Measurements from ENCODE around the gene LCAT.

Gene LCAT

GRCh38 chr16:67968400-67969253, 24.7 kb upstream of the LCAT start, which contains the start of gene SLC12A4:
Gene SLC12A4, minus strand, starts transcription at chr16:67968637. Its CDS starts 84 bp downstream, at chr16:67968553.
- Histone ChIP-seq H3K36me3 (ENCODE audit: control insufficient read depth in 2 of 2, insufficient read depth in 2 of 2, low read length in 2 of 2) (no peaks in the 10 kb centered on the region), H3K4me1 (ENCODE audit: control insufficient read depth in 2 of 2, insufficient read depth in 2 of 2, low read length in 2 of 2) (peaks cover 11 to 24% of the 10 kb centered on the region in 2 donors), H3K9me3 (ENCODE audit: control insufficient read depth in 2 of 2, low read length in 2 of 2) (no peaks in the 10 kb centered on the region), H3K27ac (ENCODE audit: low read depth in 2 of 2, low read length in 2 of 2) (peak within 1 kb of the TSS; percentile 82 to 89), H3K9ac (ENCODE audit: low read depth in 1 of 2, low read length in 2 of 2) (peak within 1 kb of the TSS; percentile 68 to 77), H3K27me3 (ENCODE audit: control insufficient read depth in 2 of 2, insufficient read depth in 2 of 2, low read length in 2 of 2) (peaks cover 2 to 4% of the 10 kb centered on the region in 2 donors), H3K4me3 (ENCODE audit: low read length in 2 of 2) (peak within 1 kb of the TSS; percentile 74 to 79)

- Histone ChIP-seq H3K27ac (ENCODE audit: low read depth in 2 of 2, low read length in 2 of 2) (peak overlapping the region; percentile 82 to 89), H3K9me3 (ENCODE audit: control insufficient read depth in 2 of 2, low read length in 2 of 2) (no peaks in the 10 kb centered on the region), H3K36me3 (ENCODE audit: control insufficient read depth in 2 of 2, insufficient read depth in 2 of 2, low read length in 2 of 2) (no peaks in the 10 kb centered on the region), H3K27me3 (ENCODE audit: control insufficient read depth in 2 of 2, insufficient read depth in 2 of 2, low read length in 2 of 2) (peaks cover 2 to 4% of the 10 kb centered on the region in 2 donors), H3K4me3 (ENCODE audit: low read length in 2 of 2) (peak overlapping the region; percentile 64 to 74), H3K4me1 (ENCODE audit: control insufficient read depth in 2 of 2, insufficient read depth in 2 of 2, low read length in 2 of 2) (peaks cover 11 to 24% of the 10 kb centered on the region in 2 donors), H3K9ac (ENCODE audit: low read depth in 1 of 2, low read length in 2 of 2) (peak overlapping the region; percentile 34 to 77)
Measured at GRCh38 chr16:67967958-67968399, 24.1 kb upstream of the LCAT start.

GRCh38 chr16:67967183-67967957, 23.4 kb upstream of the LCAT start:
- Histone ChIP-seq H3K4me1 (ENCODE audit: control insufficient read depth in 2 of 2, insufficient read depth in 2 of 2, low read length in 2 of 2) (peaks cover 11 to 24% of the 10 kb centered on the region in 2 donors), H3K4me3 (ENCODE audit: low read length in 2 of 2) (peak overlapping the region; percentile 64 to 74), H3K27ac (ENCODE audit: low read depth in 2 of 2, low read length in 2 of 2) (peak overlapping the region; percentile 82 to 89)

GRCh38 chr16:67966549-67967182, 22.7 kb upstream of the LCAT start:
- Histone ChIP-seq H3K4me3 (ENCODE audit: low read length in 2 of 2) (peak overlapping the region; percentile 64 to 74), H3K4me1 (ENCODE audit: control insufficient read depth in 2 of 2, insufficient read depth in 2 of 2, low read length in 2 of 2) (peaks cover 11 to 29% of the 10 kb centered on the region in 2 donors), H3K9ac (ENCODE audit: low read depth in 1 of 2, low read length in 2 of 2) (peak overlapping the region; percentile 2 to 77), H3K9me3 (ENCODE audit: control insufficient read depth in 2 of 2, low read length in 2 of 2) (no peaks in the 10 kb centered on the region), H3K27ac (ENCODE audit: low read depth in 2 of 2, low read length in 2 of 2) (peak overlapping the region in 1 of 2 donors; percentile 38), H3K27me3 (ENCODE audit: control insufficient read depth in 2 of 2, insufficient read depth in 2 of 2, low read length in 2 of 2) (peaks cover 2 to 4% of the 10 kb centered on the region in 2 donors), H3K36me3 (ENCODE audit: control insufficient read depth in 2 of 2, insufficient read depth in 2 of 2, low read length in 2 of 2) (peaks cover 0 to 8% of the 10 kb centered on the region in 2 donors)

More at GRCh38 chr16:67967183-67967957, 23.4 kb upstream of the LCAT start:
- peaks cover 0 to 1% of the 10 kb centered on the region in 2 donors for H3K36me3 ChIP-seq (ENCODE audit: control insufficient read depth in 2 of 2, insufficient read depth in 2 of 2, low read length in 2 of 2)
- H3K9ac ChIP-seq (ENCODE audit: low read depth in 1 of 2, low read length in 2 of 2): peak overlapping the region; percentile 34 to 77
- H3K9me3 ChIP-seq (ENCODE audit: control insufficient read depth in 2 of 2, low read length in 2 of 2): no peaks in the 10 kb centered on the region
- peaks cover 2 to 4% of the 10 kb centered on the region in 2 donors for H3K27me3 ChIP-seq (ENCODE audit: control insufficient read depth in 2 of 2, insufficient read depth in 2 of 2, low read length in 2 of 2)

GRCh38 chr16:67965668-67966548, 22.0 kb upstream of the LCAT start:
- Histone ChIP-seq H3K36me3 (ENCODE audit: control insufficient read depth in 2 of 2, insufficient read depth in 2 of 2, low read length in 2 of 2) (peaks cover 0 to 15% of the 10 kb centered on the region in 2 donors), H3K27ac (ENCODE audit: low read depth in 2 of 2, low read length in 2 of 2) (peak overlapping the region in 1 of 2 donors; percentile 38), H3K4me3 (ENCODE audit: low read length in 2 of 2) (peak overlapping the region in 1 of 2 donors; percentile 64), H3K27me3 (ENCODE audit: control insufficient read depth in 2 of 2, insufficient read depth in 2 of 2, low read length in 2 of 2) (peaks cover 2 to 4% of the 10 kb centered on the region in 2 donors), H3K9me3 (ENCODE audit: control insufficient read depth in 2 of 2, low read length in 2 of 2) (no peaks in the 10 kb centered on the region), H3K4me1 (ENCODE audit: control insufficient read depth in 2 of 2, insufficient read depth in 2 of 2, low read length in 2 of 2) (peaks cover 16 to 32% of the 10 kb centered on the region in 2 donors), H3K9ac (ENCODE audit: low read depth in 1 of 2, low read length in 2 of 2) (peak overlapping the region in 1 of 2 donors; percentile 2)

GRCh38 chr16:67964477-67965131, 20.7 kb upstream of the LCAT start:
- Histone ChIP-seq H3K9me3 (ENCODE audit: control insufficient read depth in 2 of 2, low read length in 2 of 2) (no peaks in the 10 kb centered on the region), H3K27me3 (ENCODE audit: control insufficient read depth in 2 of 2, insufficient read depth in 2 of 2, low read length in 2 of 2) (peaks cover 2 to 4% of the 10 kb centered on the region in 2 donors), H3K4me1 (ENCODE audit: control insufficient read depth in 2 of 2, insufficient read depth in 2 of 2, low read length in 2 of 2) (peaks cover 19 to 32% of the 10 kb centered on the region in 2 donors), H3K4me3 (ENCODE audit: low read length in 2 of 2) (no peak overlapping the region), H3K9ac (ENCODE audit: low read depth in 1 of 2, low read length in 2 of 2) (no peak overlapping the region), H3K36me3 (ENCODE audit: control insufficient read depth in 2 of 2, insufficient read depth in 2 of 2, low read length in 2 of 2) (peaks cover 0 to 18% of the 10 kb centered on the region in 2 donors), H3K27ac (ENCODE audit: low read depth in 2 of 2, low read length in 2 of 2) (no peak overlapping the region)

- peaks cover 0 to 18% of the 10 kb centered on the region in 2 donors for H3K36me3 ChIP-seq (ENCODE audit: control insufficient read depth in 2 of 2, insufficient read depth in 2 of 2, low read length in 2 of 2)
- H3K9ac ChIP-seq (ENCODE audit: low read depth in 1 of 2, low read length in 2 of 2): no peak overlapping the region
- H3K4me1 ChIP-seq (ENCODE audit: control insufficient read depth in 2 of 2, insufficient read depth in 2 of 2, low read length in 2 of 2): peaks cover 20 to 27% of the 10 kb centered on the region in 2 donors
- no peak overlapping the region for H3K4me3 ChIP-seq (ENCODE audit: low read length in 2 of 2)
- peaks cover under 1 to 2% of the 10 kb centered on the region in 2 donors for H3K27me3 ChIP-seq (ENCODE audit: control insufficient read depth in 2 of 2, insufficient read depth in 2 of 2, low read length in 2 of 2)
- no peaks in the 10 kb centered on the region for H3K9me3 ChIP-seq (ENCODE audit: control insufficient read depth in 2 of 2, low read length in 2 of 2)
- H3K27ac ChIP-seq (ENCODE audit: low read depth in 2 of 2, low read length in 2 of 2): peak overlapping the region in 1 of 2 donors; percentile 4
Measured at GRCh38 chr16:67963662-67964321, 19.9 kb upstream of the LCAT start.

GRCh38 chr16:67963292-67963661, 19.4 kb upstream of the LCAT start:
- no peaks in the 10 kb centered on the region for H3K9me3 ChIP-seq (ENCODE audit: control insufficient read depth in 2 of 2, low read length in 2 of 2)
- peak overlapping the region in 1 of 2 donors; percentile 4 for H3K27ac ChIP-seq (ENCODE audit: low read depth in 2 of 2, low read length in 2 of 2)
- H3K27me3 ChIP-seq (ENCODE audit: control insufficient read depth in 2 of 2, insufficient read depth in 2 of 2, low read length in 2 of 2): peaks cover 0 to 2% of the 10 kb centered on the region in 2 donors
- no peak overlapping the region for H3K4me3 ChIP-seq (ENCODE audit: low read length in 2 of 2)
- H3K4me1 ChIP-seq (ENCODE audit: control insufficient read depth in 2 of 2, insufficient read depth in 2 of 2, low read length in 2 of 2): peaks cover 20 to 27% of the 10 kb centered on the region in 2 donors
- H3K36me3 ChIP-seq (ENCODE audit: control insufficient read depth in 2 of 2, insufficient read depth in 2 of 2, low read length in 2 of 2): peaks cover 0 to 23% of the 10 kb centered on the region in 2 donors
- H3K9ac ChIP-seq (ENCODE audit: low read depth in 1 of 2, low read length in 2 of 2): no peak overlapping the region
